GM20431 (cell line): Measurements from ENCODE around the gene FREM2.

Experiments
- in situ Hi-C: fragments of 300-500 bp; cut with MseI, MboI; formaldehyde crosslinking; loops from one replicate; pipeline ENCODE4 v1.15.0; 2020; ENCODE audit warnings: low sequenced_read_pairs; ENCODE audit not compliant: unreplicated experiment

Gene FREM2

GRCh38 chr13:38814331-38814730 is 127.5 kb downstream of the FREM2 start:
- in situ Hi-C loops = no loop called here

GRCh38 chr13:38819053-38819452 is 132.2 kb downstream of the FREM2 start:
- in situ Hi-C loops = no loop called here

DNA sequence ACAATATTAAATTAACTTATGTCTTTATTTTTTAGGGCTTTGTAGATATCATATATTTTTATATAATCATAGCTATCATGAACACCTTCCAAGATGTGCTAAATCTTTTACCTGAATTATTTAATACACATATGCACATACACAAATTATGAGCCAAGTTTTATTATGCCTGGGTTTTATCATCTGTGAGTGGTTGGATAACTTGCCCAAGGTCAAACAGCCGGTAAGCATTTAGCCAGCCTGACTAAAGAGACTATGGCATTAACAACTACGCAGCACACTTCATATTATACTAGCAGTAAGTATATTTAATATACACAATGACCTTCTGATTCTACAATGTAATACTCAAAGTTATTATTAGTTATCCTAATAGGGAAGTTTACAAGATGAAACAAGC is 132.7 kb downstream of the FREM2 start:
- in situ Hi-C loops = no loop called here

GRCh38 chr13:38821770-38822551 is 135.1 kb downstream of the FREM2 start:
- in situ Hi-C loops = no loop called here

GRCh38 chr13:38824342-38824741 is 137.5 kb downstream of the FREM2 start:
- in situ Hi-C loops = no loop called here

- in situ Hi-C loops = no loop called here
Measured at GRCh38 chr13:38826182-38826813, 139.4 kb downstream of the FREM2 start.

- in situ Hi-C loops = no loop called here
Measured at GRCh38 chr13:38830442-38831045, 143.7 kb downstream of the FREM2 start.

GRCh38 chr13:38844581-38844980 is 157.7 kb downstream of the FREM2 start:
- in situ Hi-C loops = no loop called here

DNA sequence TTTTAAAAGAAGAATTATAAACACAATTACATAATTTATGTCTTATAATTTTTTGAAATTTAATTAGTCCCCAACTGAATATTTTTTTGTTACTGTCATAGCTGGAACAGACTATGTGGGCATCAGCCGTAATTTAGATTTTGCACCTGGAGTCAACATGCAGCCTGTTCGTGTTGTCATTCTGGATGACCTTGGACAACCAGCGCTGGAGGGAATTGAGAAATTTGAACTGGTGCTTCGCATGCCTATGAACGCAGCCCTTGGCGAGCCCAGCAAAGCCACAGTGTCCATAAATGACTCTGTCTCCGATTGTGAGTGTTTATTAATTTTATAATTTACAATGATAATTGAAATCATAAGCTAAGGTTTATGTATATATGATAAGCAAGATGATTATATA is 161.5 kb downstream of the FREM2 start:
- in situ Hi-C loops = no loop called here

DNA sequence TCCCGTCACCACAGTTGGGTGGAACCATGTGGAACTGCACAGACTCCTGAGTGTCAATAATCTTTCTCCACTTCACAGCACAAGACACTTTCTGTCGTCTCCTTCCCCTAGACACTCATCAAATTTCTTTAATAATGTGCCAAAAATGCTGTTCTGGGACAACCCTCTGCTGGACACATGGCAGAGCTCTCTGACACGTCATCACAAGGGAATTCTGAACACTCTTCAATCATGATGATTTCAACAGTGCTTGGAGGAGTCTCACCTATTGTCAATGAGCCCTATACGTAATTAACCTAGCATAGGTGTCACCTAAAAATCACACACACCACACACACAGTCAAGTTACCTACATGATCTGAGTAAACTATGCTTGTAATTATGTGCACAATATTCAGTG is 162.4 kb downstream of the FREM2 start:
- in situ Hi-C loops = no loop called here

GRCh38 chr13:38850868-38851626 is 164.2 kb downstream of the FREM2 start:
- in situ Hi-C loops = no loop called here

GRCh38 chr13:38854226-38854625 is 167.3 kb downstream of the FREM2 start:
- in situ Hi-C loops = no loop called here

DNA sequence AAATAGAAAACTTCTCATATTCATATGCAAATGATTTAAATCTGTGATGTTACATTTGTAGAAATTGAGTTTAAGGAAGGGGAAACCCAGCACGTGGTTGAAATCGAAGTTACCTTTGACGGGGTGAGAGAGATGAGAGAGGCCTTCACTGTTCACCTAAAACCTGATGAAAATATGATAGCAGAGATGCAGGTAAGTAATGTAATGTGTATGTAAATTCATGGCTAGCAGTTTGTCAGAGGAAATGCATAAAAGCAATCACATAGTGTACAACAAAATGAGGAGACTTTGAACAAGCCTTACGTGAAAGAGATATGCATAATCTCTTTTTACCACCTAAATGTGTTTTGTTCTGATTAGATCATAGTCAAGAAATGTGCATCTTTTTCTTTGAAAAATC is 169.2 kb downstream of the FREM2 start:
- in situ Hi-C loops = no loop called here

DNA sequence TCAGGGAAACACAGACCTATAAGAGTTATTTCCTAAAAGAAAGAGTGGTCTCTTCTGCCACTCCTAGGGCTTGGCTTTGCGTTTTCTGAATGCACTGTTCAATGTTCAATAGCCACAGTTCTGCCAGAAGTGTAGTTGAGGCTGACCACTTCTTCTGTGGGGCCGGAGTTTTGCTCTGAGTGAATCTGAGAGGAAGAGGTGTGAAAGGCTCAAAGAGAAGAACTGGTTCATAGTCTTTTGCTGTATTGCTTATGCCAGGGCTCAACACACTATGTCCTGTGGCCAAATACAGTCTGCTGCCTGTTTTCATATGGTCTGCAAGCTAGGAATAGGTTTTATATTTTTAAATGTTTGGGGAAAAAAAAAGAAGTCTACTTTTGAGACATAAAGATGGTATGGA is 175.6 kb downstream of the FREM2 start:
- in situ Hi-C loops = no loop called here

- in situ Hi-C loops = no loop called here
Measured at GRCh38 chr13:38863536-38863935, 176.7 kb downstream of the FREM2 start.

- in situ Hi-C loops = no loop called here
Measured at GRCh38 chr13:38866649-38867048, 179.8 kb downstream of the FREM2 start.

DNA sequence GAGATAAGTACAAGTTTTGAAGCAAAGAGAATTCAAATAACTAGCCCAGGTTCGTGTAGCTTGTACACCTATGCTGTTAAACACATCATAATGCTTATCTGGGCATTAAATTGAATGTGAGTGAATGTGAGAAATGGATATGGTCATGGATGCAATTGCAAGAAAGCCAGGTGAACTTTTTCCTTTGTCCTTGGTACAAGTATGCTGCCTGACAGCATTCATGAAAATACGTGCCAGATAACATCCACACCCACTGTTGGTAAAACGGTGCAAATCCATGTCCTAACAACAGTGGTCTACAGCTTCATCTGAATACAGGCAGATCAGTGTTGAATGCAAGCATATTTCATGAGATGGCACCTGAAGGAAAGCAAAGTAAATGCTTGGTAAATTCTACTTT is 181.5 kb downstream of the FREM2 start:
- in situ Hi-C loops = no loop called here

GRCh38 chr13:38868870-38869269 is 182.0 kb downstream of the FREM2 start:
- in situ Hi-C loops = no loop called here

DNA sequence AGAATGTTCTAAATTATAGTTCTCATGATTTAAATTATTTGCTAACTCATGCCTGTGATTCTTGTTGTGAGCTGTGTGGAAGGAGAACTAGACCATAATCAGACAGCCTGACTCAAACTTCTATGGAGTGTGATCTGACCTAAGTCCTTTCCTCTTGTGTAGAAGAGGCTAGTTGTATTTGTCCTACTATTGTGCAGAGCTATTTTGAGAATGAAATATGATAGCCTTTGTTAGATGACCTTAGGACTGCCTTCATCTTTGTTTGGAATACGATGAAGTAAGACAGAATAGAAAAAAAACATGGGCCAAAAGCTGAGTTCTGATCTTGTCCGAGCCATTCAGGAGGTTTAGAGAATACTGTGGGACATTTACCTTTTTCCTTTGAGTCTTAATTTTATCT is 184.4 kb downstream of the FREM2 start:
- in situ Hi-C loops = no loop called here

DNA sequence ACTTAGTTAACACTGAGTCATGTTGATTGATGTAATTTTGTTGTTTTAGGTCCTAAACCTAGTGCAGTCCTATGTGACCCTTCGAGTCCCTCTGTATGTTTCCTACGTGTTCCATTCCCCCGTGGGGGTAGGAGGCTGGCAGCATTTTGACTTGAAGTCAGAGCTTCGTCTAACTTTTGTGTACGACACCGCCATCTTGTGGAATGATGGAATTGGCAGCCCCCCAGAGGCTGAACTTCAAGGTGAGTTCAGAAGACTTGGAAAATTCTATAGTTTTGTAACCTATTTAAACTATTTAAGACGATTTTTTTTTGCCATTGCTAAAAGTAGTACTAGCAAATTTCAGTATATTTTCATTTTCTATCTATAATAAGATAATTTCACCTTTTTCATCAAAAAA is 185.8 kb downstream of the FREM2 start:
- in situ Hi-C loops = no loop called here
